Esophagus (tissue), 2 donors: ENCODE data around the gene PSMA7. TPM values are rescaled to one million over a fixed set of nuclear protein-coding genes. Genes with fewer than 3 reads are reported as not detected.
A peak's percentile ranks its signal among the peaks of the same experiment; 100 is the strongest.
"Not testable (repeated sequence)": the region's sequence is repeated elsewhere in the genome, so short reads cannot be mapped to it uniquely, and the experiment has no call there.

Source experiments
- H3K27ac ChIP-seq, 2 donors: one replicate each; pipeline ENCODE4 v1.5.1; 2013; ENCODE audit warnings: low read depth in 2 of 2, mild to moderate bottlenecking in 2 of 2, inconsistent platforms in 1 of 2, low read length in 1 of 2, moderate library complexity in 1 of 2
- H3K27me3 ChIP-seq, 2 donors: one replicate each; pipeline ENCODE4 v1.6.1; 2013; ENCODE audit warnings: low read length in 2 of 2, control low read depth in 1 of 2, mild to moderate bottlenecking in 1 of 2; ENCODE audit not compliant: insufficient read depth in 2 of 2, control insufficient read depth in 1 of 2
- H3K36me3 ChIP-seq, 2 donors: one replicate each; pipeline ENCODE4 v1.6.1; 2013; ENCODE audit warnings: low read length in 1 of 2; ENCODE audit not compliant: control insufficient read depth in 2 of 2, insufficient read depth in 2 of 2
- H3K4me1 ChIP-seq, 2 donors: one replicate each; pipeline ENCODE4 v1.6.1; 2013; ENCODE audit warnings: low read length in 1 of 2; ENCODE audit not compliant: control insufficient read depth in 2 of 2, insufficient read depth in 2 of 2
- H3K4me3 ChIP-seq, 2 donors: one replicate each; pipeline ENCODE4 v1.5.1; 2013; ENCODE audit warnings: low read length in 2 of 2, mild to moderate bottlenecking in 2 of 2, low read depth in 1 of 2, moderate library complexity in 1 of 2
- H3K9me3 ChIP-seq, 2 donors: one replicate each; pipeline ENCODE4 v1.6.1; 2013; ENCODE audit warnings: mild to moderate bottlenecking in 2 of 2, low read depth in 1 of 2, low read length in 1 of 2, moderate library complexity in 1 of 2; ENCODE audit not compliant: control insufficient read depth in 2 of 2, insufficient read depth in 1 of 2
- WGBS, 2 donors: extraction: QIAGEN DNeasy Blood & Tissue Kit; methylation state at CpG; one replicate each; pipeline ENCODE4 v1.1.7; 2013; 5-methylcytosine and 5-hydroxymethylcytosine counted together
- polyA plus RNA-seq, 2 donors: library from polyadenylated mRNA; stranded (reverse); fragments of 200-250 nt; gene quantifications; one replicate each; pipeline ENCODE4 v1.2.3, GENCODE V29; 2013
- donor health status: healthy with polysubstance abuse.
- donor health status: Bipolar disorder and iron deficiency.

The PSMA7 gene
- polyA plus RNA-seq, 2 donors, result 96.8 to 294 TPM

DNA sequence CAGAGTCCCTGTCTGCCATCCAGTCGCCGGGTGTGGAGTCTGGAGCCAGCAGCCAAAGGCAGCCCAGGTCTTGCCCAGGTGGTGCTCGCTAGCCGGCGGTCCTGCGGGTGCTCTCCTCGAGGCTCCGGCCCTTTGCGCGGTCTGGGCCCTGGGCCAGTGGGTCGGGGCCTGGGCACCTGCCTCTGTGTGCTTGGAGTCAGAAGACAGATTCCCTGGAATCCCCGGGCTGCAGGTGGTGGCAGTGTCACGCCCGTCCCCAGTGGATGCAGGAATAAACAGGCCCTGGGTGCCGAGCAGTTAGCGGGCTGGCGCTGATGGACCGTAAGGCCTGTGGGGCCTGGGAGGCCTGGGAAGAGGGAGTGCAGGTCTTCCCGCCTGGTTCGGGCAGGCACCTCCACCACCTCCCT is 5.7 kb upstream of the PSMA7 start:
- WGBS, 2 donors, result 56 to 68% methylated on average over 20 of the region's 20 CpGs
- H3K4me3 ChIP-seq, result no peak overlapping the region
- H3K36me3 ChIP-seq, result peaks cover 0 to 7% of the 10 kb centered on the region in 2 donors
- H3K27ac ChIP-seq, result no peak overlapping the region
- no peaks in the 10 kb centered on the region for H3K27me3 ChIP-seq
- peaks cover 4 to 31% of the 10 kb centered on the region in 2 donors for H3K4me1 ChIP-seq
- no peaks in the 10 kb centered on the region for H3K9me3 ChIP-seq

DNA sequence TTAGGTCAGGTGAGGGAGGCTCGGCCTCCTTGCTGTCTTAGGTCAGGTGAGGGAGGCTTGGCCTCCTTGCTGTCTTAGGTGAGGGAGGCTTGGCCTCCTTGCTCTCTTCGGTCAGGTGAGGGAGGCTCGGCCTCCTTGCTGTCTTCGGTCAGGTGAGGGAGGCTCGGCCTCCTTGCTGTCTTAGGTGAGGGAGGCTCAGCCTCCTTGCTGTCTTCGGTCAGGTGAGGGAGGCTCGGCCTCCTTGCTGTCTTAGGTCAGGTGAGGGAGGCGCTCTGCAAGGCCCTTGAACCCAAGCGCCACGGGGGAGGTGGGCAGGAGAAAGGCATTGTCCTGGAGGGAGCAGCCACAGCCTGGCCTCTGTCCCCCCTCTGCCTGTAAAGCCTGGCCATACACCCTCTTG is 5.2 kb upstream of the PSMA7 start:
- H3K4me1 ChIP-seq, result peaks cover 4 to 31% of the 10 kb centered on the region in 2 donors
- not testable (repeated sequence) for H3K36me3 ChIP-seq, H3K27me3 ChIP-seq, H3K4me3 ChIP-seq, H3K9me3 ChIP-seq, H3K27ac ChIP-seq
- WGBS, 2 donors, result 94 to 95% methylated on average over 10 of the region's 10 CpGs

DNA sequence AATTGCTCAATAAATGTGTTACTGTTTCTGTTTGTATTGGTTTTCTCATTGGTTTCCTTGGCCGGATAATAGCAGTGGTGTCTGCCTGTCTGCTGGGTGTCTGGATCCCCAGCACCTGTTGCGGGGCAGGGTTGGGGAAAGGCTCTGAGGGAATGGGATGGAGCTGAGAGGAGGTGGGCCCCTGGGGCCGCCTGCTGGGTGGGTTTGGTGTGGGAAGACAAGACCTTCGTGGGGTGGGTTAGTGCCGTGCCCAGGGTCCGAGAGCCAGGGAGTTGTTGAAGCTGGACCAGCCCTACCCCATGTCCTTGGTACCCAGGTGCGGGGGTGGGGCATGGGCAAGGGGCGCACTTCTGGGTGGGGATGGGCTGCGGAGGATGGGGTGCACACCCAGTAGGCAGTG is 4.3 kb upstream of the PSMA7 start:
- Histone ChIP-seq H3K4me1 (peaks cover 4 to 31% of the 10 kb centered on the region in 2 donors), H3K27ac (no peak overlapping the region), H3K9me3 (no peaks in the 10 kb centered on the region), H3K27me3 (no peaks in the 10 kb centered on the region), H3K4me3 (no peak overlapping the region), H3K36me3 (peaks cover 0 to 7% of the 10 kb centered on the region in 2 donors)
- whole genome bisulfite sequencing, 2 donors, result 95 to 96% methylated on average over 9 of the region's 9 CpGs

DNA sequence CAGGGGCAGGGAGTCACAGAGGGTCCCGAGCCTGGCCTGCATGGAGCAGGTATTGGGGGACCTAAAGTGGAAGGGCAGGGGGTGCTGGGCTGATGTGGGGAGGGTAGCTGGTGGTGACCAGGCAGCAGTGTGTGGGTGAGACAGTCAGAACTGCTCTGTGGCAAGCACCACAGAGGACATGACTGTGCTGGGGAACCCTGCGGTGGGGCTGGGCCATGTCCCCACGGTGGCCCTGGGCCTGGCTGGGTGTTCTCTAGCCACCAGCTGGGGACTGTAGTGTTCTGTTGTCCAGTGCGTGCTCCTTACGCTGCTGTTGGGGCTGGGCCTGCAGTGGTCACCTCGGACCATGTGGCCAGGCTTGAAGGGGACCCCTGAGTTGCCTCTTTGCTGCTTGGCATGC is 3.9 kb upstream of the PSMA7 start:
- no peaks in the 10 kb centered on the region for H3K27me3 ChIP-seq
- H3K4me1 ChIP-seq, result peaks cover 4 to 31% of the 10 kb centered on the region in 2 donors
- no peak overlapping the region for H3K27ac ChIP-seq
- WGBS, 2 donors, result 97 to 99% methylated on average over 6 of the region's 6 CpGs
- no peaks in the 10 kb centered on the region for H3K9me3 ChIP-seq
- H3K4me3 ChIP-seq, result no peak overlapping the region
- H3K36me3 ChIP-seq, result peaks cover 0 to 7% of the 10 kb centered on the region in 2 donors

DNA sequence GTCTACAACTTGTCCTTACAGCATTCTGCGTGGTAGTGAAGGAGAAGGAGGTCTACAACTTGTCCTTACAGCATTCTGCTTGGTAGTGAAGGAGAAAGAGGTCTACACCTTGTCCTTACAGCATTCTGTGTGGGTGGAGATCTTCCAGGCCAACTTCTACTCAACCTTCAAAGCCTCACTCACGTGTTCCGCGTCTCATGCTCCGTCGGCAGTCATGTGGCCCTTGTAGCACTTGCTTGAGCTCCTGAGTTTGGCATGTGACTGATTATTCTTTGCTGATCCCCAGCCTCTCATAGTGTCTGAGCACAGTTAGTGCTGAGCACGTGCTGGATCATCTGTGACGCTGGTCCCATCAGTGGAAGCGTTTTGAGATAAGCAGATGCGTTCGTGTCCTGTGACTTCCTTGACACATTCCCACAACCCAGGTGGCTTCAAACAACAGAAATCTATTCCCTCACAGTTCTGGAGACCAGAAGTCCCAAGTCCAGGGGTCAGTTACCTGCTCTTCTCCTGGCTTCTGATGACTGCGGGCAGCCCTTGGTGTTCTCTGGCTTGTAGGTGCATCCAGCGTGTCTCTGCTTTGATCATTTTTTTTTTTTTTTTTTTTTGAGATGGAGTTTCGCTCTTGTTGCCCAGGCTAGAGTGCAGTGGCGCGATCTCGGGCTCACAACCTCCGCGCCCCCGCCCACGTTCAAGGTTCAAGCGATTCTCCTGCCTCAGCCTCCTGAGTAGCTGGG is 3.0 kb upstream of the PSMA7 start:
- H3K36me3 ChIP-seq, result peaks cover 0 to 7% of the 10 kb centered on the region in 2 donors
- no peak overlapping the region for H3K4me3 ChIP-seq
- no peaks in the 10 kb centered on the region for H3K27me3 ChIP-seq
- H3K4me1 ChIP-seq, result peaks cover 5 to 35% of the 10 kb centered on the region in 2 donors
- 91 to 92% methylated on average over 22 of the region's 22 CpGs for WGBS, 2 donors
- no peak overlapping the region for H3K27ac ChIP-seq
- no peaks in the 10 kb centered on the region for H3K9me3 ChIP-seq

DNA sequence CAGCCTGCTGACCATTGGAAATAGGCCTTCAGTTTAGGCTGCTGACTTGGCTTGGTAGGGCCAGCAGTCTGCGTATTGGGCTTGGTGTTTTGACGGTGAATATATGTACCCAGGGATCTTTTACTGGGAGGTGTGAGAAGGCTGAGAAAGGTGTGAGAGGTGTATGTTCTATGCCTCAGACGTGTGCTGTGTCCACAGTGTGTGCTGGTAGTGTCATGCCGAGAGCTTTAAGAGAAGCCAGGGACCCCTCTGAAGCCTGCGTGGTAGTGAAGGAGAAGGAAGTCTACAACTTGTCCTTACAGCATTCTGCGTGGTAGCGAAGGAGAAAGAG is 2.5 kb upstream of the PSMA7 start:
- H3K36me3 ChIP-seq, result peaks cover 0 to 7% of the 10 kb centered on the region in 2 donors
- no peak overlapping the region for H3K4me3 ChIP-seq
- H3K9me3 ChIP-seq, result no peaks in the 10 kb centered on the region
- peaks cover 8 to 40% of the 10 kb centered on the region in 2 donors for H3K4me1 ChIP-seq
- H3K27ac ChIP-seq, result no peak overlapping the region
- 93 to 96% methylated on average over 7 of the region's 7 CpGs for WGBS, 2 donors
- H3K27me3 ChIP-seq, result no peaks in the 10 kb centered on the region

DNA sequence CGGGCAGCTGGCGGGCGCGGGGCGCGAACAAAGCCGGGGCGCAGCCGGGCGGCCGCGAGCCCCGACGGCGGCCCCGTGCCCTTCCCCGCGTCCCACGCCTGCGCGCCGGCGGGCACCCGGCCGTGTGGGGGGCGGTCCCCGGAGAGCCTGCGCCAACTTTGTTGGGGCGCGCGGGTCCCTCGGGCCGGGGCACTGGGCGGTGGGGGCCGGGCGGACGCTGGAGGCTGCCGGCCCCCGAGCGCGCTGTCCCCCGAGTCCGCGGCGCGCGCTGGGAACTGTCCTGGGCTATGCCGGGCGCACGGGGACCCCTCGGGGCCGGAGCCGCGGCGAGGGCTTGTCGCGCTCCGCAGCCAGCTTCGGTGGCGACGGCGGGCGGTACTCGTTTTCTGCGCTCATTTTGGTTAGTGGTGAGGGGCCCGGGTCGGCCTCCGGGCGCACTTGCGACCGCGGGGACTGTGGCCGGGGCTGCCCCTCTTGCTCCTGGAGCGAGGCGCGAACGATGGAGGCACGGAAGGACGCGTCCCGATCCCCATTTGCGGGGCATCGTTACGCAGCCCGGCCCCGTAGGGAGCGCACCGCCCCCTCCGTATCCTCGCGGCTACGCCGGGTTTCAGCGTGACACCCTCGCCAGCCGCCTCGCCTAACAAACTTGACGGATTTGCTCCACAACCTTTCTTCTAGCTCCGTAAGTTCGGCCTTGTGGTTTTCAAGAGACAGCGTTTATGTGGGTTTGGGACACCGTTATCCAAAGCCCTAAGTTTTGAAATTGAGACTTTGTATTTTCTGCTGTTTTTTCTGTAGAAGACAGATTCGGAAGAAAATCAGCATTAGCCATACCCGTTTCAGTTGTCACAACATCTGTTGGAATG is 997 bp upstream of the PSMA7 start:
- peaks cover 7 to 31% of the 10 kb centered on the region in 2 donors for H3K4me1 ChIP-seq
- no peaks in the 10 kb centered on the region for H3K9me3 ChIP-seq
- H3K4me3 ChIP-seq, result peak overlapping the region; percentile 83 to 98
- peak overlapping the region; percentile 97 to 99 for H3K27ac ChIP-seq
- peaks cover 6 to 14% of the 10 kb centered on the region in 2 donors for H3K36me3 ChIP-seq
- H3K27me3 ChIP-seq, result no peaks in the 10 kb centered on the region
- WGBS, 2 donors, result 1% methylated on average over 58 to 104 of the region's 104 CpGs

DNA sequence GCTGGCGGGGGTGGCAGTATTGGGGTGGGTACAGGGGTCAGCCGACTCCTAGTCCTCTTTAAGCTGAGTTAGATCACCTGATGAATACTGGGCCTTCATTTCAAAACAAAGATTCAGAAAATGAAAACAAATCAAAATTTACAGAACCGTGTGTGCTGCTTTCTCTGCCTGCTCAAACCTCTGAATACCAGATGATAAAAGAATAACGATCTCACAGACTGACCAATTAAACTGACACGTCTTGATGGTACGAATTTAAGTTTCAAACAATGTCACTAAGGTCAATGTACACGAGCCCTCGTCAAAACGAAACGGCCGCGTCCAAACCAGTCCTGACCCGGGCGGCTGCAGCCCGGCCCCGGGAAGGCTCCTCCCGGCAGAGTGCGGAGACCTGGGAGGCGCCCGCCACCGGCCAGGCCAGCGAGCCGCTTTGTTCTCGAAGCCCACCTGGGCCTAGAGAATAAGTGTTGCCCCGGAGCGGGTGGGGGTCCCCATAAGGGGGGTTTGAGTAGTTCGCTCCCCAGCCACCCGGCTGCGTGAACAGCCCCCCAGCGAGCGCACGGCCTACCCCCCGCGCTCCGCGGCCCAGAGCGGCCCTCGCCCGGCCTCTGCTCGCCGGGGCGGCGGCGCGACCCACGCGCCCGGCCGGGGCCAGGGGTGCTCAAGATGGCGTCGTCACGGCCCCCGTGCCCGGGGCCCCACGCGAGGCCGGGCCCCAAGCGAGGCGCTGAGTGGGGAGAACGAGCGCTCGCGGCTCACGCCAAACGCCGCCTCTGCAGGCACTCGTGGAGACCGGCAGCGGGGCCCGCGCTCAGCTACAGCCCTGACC is 728 bp downstream of the PSMA7 start:
- peak overlapping the region; percentile 83 to 98 for H3K4me3 ChIP-seq
- H3K27me3 ChIP-seq, result no peaks in the 10 kb centered on the region
- WGBS, 2 donors, result 0 to 1% methylated on average over 42 to 71 of the region's 71 CpGs
- peaks cover 14 to 30% of the 10 kb centered on the region in 2 donors for H3K36me3 ChIP-seq
- H3K27ac ChIP-seq, result peak overlapping the region; percentile 98 to 99
- no peaks in the 10 kb centered on the region for H3K9me3 ChIP-seq
- H3K4me1 ChIP-seq, result peaks cover 6 to 23% of the 10 kb centered on the region in 2 donors
